Measurements from ENCODE around the gene SMURF2.
"Not testable (repeated sequence)": the region's sequence is repeated elsewhere in the genome, so short reads cannot be mapped to it uniquely, and the experiment has no call there.

The SMURF2 gene

DNA sequence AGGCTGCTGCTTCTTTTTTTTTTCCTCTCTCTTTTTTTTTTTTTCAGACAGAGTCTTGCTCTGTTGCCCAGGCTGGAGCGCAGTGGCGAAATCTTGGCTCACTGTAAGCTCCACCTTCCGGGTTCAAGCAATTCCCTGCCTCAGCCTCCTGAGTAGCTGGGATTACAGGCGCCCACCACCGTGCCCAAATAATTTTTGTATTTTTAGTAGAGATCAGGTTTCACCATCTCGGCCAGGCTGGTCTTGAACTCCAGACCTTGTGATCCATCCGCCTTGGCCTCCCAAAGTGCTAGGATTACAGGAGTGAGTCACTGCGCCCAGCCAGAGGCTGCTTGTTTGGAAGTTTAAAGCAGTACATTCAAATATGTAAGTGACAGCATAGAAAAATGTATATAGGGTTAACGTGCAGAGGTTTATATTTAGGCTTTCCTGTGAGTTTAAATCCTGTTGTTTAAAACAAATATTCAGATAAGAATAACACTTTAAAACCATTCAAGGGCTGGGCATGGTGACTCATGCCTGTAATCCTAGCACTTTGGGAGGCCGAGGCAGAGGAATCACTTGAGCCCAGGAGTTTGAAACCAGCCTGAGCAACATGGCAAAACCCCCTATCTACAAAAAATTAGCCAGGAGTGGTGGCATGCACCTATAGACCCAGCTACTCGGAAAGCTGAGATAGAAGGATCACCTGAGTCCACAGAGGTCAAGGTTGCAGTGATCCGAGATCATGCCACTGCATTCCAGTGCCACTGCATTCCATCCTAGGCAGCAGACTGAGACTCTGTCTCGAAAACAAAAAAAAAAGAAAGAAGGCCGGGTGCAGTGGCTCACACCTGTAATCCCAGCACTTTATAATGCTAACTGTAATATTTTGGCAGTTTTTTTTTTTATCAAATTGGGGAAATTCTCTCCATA, 6.0 kb upstream of the SMURF2 start:
- DNase-seq, result not testable (repeated sequence)

DNA sequence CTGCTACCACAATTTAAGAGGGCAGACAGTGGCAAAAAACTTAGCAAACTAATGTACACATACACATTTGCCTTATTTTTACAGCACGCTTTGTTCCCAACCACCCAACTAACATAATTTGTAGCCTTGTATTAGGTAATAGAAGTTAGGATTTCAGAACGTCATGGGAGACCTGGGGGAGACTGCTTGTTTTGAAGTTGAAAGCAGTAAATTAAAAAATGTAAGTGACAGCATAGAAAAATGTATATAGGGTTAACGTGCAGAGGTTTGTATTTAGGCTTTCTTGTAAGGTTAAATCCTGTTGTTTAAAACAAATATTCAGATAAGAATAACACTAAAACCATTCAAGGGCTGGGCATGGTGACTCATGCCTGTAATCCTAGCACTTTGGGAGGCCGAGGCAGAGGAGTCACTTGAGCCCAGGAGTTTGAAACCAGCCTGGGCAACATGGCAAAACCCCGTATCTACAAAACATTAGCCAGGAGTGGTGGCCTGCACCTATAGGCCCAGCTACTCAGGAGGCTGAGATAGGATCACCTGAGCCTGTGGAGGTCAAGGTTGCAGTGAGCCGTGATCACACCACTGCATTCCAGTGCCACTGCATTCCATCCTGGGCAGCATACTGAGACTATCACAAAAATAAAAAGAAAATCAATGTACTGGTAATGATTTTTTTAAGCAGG, 2.3 kb upstream of the SMURF2 start:
- DNase-seq, result not testable (repeated sequence)

DNA sequence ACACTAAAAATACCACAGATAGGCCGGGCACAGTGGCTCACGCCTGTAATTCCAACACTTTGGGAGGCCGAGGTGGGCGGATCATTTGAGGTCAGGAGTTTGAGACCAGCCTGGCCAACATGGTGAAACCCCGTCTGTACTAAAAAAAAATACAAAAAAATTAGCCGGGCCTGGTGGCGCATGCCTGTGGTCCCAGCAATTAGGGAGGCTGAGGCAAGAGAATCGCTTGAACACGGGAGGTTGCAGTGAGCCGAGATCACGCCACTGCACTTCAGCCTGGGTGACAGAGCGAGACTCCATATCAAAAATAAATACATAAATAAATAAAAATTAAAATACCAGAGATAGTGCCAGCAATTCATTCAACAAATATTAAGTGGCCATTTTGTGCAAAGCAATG, 1.7 kb upstream of the SMURF2 start:
- not testable (repeated sequence) for DNase-seq

DNA sequence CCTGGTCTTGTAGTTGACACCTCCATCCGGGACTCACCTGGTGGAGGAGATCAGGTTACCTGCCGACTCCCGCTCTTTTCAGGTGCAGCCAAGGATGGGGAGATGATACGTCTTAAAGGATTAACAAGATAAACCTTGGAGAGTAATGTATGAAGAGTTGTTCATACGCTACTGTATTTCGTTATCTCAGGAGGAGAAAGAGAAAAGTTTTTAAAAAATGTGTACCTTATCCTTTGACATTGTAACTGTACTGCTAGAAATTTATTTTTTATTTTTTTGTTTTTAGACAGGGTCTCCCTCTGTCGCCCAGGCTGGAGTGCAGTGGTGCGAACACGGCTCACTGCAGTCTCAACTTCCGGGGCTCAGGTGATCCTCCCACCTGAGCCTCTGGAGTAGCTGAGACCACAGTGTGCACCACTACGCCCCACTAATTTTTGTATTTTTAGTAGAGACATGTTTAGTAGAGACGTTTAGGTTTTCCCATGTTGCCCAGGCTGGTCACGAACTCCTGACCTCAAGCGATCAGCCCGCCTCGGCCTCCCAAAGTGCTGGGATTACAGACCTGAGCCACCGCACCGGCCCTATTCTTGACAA, 764 bp upstream of the SMURF2 start:
- DNase-seq, result no peak

DNA sequence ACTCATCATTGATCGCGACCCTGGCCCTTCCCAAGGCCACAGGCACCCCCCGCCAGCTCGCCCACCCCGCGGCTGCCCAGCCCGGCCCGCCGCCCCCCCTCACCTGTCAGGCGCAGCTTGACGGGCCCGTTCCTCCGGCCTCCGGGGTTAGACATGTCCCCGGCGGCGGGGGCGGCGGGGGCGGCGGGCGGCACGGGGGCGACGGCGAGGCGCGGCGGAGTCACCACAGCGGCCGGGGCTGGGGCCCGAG, 456 bp downstream of the SMURF2 start:
- DNase-seq, result no peak

DNA sequence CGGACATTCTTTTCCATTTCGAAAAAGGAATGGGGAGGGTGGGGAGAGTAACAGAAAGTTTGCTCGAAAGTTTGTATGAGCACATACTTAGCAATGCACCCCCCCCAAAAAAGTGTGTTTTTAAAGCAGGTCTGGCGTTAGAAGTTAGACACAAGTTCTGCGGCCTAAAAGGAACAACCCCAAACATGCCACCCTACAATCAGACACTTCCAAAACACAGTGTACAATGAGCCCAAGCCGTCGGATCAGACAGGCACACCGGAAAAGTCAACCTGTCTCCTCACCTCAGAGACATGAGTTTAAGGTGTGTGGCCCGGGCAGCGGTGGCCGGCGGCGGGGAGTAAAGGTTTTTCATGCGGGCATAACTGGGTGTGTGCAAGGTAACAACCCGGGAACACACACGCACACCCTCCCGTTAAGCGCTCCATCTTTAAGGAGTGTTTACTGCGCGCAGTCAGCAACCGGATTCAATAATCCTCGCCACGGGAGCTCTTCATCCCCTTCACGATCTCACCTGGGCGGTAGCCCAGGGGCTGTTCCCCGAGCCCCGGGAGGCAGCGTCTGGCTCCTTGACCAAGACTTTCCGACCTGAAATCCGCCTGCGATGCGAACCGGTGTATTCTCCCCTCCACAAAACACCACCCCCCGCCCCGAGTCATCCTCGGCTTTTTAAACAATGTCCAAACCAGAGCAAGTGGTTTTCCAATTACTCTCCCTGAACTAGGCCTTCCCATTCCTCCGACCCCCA, 955 bp downstream of the SMURF2 start:
- DNase-seq, result peak; percentile 68

DNA sequence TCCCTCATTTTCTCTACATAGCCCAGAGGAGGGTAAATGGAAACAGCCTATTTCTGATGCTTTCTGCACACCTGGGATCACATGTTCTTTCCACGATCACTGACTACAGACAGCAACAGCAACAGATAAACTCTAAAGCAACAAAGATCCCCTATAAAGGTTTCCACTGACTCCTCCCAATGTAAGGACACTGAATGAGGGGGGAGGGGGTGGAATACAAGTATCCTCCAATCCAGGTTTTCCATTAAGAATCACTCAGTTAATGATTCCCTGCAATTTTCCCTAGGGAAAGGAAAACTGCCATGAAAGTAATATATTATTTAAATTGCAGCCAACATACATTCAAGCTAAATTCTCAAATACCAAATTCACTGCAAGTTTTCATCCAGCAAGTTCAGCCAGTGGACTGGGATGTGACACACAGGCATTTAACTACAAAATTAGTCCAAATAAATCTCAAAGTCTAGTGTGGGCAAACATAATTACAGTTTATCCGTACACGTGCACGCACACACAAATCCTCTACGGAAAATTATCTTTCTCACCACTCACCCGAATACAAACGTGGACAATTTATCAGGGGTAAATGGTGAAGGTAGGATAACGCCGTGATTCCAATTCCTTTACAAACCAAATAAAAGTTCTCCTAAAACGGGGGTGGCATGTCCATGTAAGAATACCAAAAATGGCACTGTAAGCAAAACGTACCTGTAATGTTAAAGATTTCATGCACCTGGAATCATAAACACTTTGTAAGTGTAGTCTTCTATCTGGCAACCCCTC, 1.7 kb downstream of the SMURF2 start:
- DNase-seq, result peak; percentile 25

DNA sequence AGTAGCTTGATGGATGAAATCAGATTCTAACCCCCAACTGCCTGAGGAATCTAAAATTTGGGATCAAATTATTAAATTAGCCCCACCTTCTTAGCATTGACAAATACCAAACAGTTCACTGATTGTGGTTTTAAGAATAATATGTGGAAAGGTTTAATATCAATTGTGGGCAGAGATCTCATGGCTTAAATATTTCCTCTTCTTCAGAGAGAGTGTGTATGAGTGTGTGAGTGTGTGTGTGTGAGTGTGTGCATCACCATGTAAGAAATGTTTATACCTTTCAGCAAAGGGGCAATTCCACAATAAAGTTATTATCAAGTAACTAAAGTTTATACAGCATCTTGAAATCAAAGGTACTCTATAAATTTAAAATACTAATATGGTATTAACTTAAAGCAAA, 3.2 kb downstream of the SMURF2 start:
- no peak for DNase-seq

DNA sequence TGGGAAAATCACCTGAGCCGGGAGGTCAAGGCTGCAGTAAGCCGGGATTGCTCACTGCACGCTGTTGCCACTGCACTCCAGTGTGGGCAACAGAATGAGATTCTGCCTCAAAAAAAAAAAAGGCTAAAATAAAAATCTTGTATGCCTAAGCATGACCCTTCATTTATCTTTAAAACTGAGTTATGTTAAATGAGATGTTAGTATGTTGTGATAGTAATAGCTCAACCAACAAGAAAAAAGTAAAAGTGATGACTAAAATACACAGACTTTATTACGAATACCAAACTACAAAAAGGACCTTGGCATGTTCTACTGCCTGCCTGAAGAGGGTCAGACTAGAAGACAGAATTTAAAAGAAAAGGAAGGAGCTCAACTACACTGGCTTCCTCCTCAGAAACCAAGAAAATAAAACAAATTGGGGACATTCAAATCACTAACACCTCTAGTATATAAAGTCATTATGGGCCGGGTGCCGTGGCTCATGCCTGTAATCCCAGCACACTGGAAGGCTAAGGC, 4.4 kb downstream of the SMURF2 start:
- DNase-seq, result no peak

DNA sequence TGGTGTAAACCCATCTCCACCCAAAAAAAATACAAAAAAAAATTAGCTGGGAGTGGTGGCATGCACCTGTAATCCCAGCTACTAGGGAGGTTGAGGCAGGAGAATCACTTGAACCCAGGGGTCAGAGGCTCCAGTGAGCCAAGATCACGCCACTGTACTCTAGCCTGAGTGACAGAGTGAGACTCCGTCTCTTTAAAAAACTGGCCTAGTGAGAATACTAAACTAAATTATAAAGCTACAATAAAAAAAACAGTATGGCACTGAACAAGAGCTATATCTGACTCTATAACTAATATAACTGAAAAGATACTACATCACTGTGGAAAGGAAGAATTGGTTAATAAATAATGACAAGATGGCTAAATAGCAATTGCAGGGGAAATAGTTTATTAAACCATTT, 6.4 kb downstream of the SMURF2 start:
- no peak for DNase-seq

DNA sequence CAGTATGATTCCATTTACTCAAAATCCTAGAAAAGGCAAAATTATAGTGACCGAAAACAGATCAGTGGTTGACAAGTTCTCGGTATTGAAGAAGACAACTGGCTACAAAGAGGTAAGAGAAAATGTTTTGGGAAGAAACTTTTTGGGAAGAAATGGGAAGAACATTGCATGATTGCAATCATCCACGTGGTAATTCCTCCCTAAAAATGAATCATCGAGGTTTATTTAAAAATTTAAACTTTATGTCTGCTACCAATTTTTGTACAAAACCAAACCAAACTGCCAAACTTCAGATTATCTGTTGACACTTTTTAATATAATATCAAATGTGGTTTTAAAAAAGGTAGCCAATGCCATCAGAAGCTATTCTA, 8.1 kb downstream of the SMURF2 start:
- DNase-seq, result no peak

DNA sequence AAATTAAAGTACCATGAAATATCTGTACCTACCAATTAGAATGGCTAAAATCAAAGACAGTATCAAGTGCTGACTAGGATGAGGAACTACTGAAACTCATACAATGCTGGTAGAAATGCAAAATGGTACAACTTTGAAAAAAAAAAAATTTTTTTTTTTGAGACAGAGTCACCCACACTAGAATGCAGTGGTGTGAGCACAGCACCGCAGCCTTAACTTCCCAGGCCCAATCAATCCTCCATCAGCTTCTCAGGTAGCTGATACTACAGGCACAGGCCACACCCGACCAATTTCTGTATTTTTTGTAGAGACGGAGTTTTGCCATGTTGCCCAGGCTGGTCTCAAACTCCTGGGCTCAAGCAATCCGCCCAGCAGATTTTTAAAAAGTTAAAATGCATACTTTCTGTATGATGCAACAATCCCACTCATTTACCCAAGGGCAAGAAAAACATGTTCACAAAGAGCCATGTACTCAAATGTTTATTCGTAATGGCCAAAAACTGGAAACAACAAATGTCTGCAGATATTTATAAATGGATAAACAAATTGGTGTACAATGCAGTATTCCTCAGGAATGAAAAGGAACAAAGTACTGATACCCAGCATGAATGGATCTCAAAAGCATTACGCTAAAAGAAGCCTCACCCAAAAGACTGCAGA, 8.7 kb downstream of the SMURF2 start:
- DNase-seq, result no peak

DNA sequence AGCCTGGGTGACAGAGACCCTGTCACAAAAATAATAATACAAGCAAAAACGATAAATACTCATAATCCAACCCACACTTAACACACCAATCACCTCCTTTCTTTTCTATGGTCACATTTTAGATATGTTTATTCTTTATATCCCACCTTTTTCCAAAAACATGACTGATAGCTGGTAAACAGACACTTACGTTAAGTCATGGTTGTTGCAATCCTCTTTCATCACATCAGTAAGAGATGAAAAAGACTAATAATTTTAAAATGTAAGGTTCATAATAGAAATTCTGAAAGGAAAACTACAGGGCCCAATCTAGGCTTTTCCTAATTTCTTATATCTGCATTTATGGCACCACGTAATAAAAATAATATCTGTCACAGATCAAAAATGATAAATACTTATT, 10.2 kb downstream of the SMURF2 start:
- no peak for DNase-seq

DNA sequence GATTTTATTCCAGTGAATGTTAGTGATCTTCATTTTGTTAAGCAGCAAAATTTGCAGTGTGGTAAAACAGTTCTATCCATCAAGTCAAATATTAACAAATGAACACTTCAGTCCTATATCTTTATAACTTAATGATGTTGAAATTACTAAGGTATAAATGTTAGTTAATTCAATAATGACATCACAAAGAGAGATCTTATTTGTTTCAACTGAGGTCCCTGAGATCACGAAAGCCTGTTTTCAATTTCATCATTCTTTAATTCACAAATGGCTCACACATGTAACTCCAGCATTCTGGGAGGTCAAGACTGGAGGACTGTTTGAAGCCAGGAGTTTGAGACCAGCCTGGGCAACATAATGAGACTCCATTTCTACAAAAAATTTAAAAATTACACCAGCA, 13.9 kb downstream of the SMURF2 start:
- DNase-seq, result no peak

DNA sequence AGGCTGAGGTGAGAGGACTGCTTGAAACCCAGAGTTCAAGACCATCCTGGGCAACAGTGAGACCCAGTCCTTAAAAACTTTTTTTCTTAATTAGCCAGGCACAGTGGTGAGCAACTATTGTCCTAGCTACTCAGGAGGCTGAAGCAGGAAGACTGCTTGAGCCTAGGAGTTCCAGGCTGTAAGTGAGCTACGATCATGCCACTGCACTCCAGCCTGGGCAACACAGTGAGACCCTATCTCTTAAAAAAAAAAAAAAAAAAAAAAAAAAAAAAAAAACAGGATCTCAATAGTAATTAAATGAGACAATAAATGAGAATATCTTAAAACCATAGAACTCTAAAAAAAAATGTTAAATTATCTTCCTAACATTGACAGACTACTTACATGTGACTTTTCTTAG, 14.3 kb downstream of the SMURF2 start:
- DNase-seq, result no peak

DNA sequence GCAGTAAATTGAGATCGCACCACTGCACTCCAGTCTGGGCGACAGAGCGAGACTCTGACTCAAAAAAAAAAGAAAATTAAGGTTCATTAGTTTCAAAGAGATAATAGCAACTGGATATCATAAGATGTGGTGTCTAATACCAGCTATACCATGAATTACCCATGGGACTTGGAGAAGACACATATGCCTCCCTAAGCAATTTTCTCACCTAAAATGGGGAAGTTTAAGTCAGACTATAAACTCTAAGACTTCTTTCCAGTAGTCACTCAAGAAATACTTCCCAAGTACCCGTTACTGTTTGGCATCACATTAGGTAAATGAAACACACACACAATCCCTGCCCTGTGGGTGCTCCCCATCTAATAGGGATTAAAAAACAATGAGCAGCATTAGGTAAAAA, 22.6 kb downstream of the SMURF2 start:
- no peak for DNase-seq

DNA sequence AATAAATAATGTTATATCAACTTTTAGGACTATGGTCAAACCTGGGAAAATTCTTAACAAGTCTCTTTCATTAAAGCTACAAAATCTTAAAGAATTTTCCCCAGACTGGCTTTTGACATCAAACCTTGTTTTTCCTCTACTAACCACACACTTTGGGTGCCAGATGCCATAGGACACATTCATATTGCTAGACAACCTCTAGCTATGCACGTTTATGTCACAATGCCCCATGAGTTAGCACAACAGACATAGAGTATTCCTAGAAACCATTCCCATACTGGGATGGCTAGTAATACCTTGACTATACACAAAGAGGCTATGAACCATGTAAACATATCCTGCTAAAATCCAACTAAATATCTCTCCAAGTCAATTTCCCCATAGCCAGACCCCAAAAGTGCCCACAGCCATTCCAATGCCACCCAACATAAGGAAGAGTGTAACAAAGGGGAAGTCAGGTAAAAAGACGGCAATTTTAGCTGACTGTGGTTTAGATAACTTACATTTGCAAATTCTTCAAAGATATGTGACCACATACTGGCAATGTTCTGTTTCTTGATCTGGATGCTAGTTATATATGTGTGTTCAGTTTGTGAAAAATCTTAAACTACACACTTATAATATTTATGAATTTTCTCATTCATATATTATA, 23.4 kb downstream of the SMURF2 start:
- no peak for DNase-seq

DNA sequence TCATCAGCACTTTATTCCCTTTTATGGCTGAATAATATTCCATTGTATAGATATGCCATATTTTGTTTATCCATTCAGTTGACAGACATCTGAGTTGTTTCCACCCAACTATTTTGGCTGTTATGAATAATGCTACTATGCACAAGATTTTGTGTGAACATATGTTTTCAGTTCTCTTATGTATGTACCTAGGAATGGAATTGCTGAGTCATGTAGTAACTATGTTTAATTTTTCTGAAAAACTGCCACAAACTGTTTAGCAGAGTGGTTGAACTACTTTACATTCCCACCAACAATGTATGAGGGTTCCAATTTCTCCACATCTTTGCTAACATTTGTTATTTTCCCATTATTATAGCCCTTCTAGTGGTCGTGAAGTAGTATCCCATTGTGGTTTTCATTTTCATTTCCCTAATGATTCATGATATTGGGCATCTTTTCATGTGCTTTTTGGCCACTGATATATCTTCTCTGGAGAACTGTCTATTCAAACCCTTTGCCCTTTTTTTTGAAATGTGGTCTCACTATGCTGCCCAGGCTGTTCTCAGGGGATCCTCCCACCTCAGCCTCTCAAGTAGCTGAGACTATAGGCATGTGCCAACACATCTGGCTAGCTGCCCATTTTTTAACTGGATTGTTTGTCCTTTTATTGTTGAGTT, 26.3 kb downstream of the SMURF2 start:
- no peak for DNase-seq

DNA sequence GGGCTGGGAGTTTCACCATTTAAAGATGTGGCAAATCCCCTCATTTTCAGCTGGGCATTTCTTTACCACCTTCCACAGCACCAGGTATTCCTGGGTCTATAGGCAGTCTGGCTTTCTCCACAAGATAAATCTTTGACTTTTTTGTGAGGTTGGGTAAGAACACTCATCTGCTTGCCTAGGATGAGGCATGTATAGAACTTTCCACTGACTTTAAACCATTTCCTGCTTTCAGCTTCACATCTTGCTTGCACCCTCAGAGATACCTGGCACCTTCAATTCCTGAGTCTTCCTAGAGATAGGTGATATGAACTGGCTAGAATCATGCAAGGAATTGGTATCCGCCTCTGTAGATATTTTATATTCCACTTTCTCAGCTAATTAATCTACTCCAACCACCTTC, 27.9 kb downstream of the SMURF2 start:
- no peak for DNase-seq

DNA sequence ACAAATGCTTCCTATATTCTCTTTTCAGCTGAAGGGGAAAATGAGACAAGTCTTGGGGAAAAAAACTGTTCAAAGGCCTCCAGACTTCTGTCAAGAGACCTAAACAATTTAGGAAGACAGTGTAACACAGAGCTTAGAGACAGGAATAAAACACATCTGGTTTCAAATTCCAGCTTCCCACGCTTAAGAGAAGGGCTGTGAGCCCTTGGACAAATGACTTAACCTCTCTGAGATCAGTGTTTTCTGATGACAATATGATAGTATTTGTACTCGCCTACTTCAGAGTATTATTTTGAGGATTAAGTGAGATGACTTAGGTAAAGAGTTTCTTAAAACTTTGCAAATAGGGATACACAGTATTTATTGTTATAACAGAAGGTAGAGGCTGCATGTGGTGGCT, 29.5 kb downstream of the SMURF2 start:
- DNase-seq, result no peak
